Retinal pigment epithelial cell (primary cell): ENCODE data around the gene HOXB1.

Experiments used
- DNase-seq: peaks from one replicate; pipeline ENCODE4 v3.0.0-alpha.2; 2010; ENCODE audit warnings: low read depth
- H3K4me3 ChIP-seq: 2 replicates; pipeline ENCODE4 v1.5.1; 2011; ENCODE audit warnings: mild to moderate bottlenecking, low read length, control low read depth, moderate library complexity
- TF ChIP-seq, protein P1 (sequence below): conservative IDR thresholded peaks from 2 replicates; pipeline ENCODE4 v1.5.1; 2011; ENCODE audit warnings: low read depth, low read length, control low read depth, inconsistent platforms

The HOXB1 gene

DNA sequence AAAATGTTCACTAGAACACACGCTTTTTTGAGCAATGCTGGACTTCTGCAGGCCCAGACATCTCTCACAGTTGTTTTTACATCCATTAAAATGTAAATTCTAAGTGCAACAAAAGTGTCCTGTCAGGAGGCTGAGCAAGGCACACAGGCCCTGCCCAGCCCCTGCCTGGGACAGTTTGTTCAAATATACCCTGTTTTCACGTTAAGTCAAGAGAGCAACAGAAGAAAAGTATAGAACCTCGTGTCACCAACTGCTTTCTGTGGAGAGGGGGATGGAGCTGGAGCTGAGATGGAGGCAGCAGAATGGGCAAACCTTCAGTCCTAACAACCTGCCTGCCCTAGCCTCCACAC, 18.4 kb upstream of the HOXB1 start:
- DNase-seq = no peak
- H3K4me3 ChIP-seq = no peak overlapping the region
- TF ChIP-seq, protein P1, sequence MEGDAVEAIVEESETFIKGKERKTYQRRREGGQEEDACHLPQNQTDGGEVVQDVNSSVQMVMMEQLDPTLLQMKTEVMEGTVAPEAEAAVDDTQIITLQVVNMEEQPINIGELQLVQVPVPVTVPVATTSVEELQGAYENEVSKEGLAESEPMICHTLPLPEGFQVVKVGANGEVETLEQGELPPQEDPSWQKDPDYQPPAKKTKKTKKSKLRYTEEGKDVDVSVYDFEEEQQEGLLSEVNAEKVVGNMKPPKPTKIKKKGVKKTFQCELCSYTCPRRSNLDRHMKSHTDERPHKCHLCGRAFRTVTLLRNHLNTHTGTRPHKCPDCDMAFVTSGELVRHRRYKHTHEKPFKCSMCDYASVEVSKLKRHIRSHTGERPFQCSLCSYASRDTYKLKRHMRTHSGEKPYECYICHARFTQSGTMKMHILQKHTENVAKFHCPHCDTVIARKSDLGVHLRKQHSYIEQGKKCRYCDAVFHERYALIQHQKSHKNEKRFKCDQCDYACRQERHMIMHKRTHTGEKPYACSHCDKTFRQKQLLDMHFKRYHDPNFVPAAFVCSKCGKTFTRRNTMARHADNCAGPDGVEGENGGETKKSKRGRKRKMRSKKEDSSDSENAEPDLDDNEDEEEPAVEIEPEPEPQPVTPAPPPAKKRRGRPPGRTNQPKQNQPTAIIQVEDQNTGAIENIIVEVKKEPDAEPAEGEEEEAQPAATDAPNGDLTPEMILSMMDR = no peak

DNA sequence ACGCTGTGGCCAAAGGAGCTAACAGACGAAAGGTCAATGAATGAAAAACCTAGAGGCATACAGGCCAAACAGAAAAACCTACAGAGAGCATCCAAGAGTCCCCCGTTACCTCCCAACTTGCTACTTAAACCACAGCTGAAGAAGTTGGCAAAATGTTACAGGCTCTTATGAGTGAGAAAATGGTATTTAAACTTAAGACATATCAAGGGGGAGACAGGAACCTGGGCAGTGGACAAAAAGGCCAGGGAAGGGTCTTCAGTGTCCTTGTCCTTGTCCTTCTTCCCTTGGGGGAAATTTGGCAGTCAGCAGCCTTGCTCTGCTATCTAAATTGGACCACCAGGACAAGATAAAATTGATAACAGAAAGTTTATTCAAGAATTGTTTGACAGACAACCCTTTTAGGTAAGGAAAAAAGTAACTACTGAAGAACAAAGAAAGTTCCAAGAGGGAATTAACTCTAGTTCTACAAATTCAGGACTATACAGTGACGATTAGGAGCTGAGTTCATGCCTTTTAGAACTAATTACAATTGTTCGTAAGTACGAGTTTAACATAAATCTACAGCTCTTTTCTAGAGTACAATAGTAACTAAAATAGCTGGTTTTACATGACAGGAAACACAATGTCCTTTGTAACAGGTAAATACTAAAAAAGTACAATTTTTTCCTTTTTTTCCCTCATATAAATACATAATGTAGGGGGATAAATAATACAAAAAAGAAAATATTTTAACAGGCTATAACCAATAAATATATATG, 17.9 kb upstream of the HOXB1 start:
- no peak for DNase-seq
- H3K4me3 ChIP-seq = no peak overlapping the region
- TF ChIP-seq, protein P1 = no peak

DNA sequence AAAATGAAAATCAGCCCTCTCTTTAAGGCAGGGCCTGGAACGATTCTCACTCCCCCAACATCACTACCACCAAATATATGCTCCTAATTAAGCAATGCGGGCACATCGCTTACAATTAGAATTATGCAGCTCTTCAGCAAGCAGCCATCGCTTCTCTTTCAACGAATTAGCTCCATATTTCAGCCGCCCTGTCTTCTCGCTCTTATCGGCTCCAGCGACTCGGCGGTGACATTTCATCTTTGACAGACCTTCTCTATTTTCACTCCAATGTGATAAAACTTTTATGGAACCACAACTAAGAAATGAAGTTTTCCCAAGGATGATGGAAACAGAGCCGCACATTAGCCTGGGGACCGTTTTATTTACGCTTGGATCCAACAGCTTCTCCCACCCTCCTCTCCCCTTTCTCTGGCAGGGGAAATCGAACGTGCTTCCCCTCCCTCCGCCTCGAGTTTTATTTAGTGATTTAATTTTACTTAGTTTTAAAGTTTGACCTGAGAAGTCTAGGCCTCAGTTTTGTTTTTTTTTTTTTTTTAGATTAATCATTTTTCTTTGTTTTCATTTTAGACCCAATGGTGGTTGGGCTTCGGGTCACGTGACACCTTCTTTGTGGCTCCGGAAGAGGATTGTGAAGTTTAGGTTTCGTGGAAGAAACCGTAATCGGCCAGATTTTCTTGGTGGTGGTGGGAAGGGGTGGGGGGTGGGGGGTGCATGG, 17.2 kb upstream of the HOXB1 start:
- DNase-seq = no peak
- no peak overlapping the region for H3K4me3 ChIP-seq
- TF ChIP-seq, protein P1 = no peak

DNA sequence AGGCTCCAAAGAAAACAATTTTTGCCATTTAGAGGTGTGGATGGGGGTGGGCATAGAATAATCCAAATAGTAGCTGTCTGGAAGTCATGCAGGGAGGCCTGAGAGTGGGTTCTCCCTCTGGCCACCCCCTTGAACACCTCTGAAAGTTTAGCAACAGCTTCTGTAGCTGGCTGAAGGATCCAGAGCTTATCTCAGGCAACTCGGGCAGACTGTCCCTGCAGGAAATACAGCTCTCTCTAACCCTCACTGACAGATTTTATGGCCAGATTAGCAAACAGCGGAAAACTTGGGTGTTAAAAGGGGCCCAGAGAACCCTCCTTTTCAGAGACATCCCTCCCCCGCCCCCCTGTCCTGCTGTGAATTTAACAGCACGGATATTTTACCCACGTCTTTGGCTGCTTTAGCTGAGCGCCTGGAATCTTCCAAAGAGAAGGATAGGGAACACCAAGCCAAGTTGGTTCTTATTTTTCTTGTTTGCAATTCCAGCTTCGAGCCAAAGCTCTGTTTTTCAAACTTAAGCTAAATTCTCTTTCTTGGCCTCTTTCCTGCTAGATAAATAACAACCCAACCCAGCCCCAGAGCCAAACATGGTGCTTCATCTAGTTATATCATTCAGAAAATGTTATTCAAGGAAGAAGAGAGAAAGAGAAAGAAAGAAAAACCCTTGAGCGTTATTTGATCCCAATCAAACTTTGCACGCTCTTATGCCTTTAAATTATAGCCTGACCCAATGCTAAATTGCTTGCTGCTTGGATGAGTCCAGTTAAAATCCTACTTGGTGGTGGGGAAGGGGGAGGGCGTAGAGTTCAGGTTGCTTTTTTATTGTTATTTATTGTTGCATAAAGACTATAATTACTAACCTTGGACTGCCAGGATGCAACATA, 16.4 kb upstream of the HOXB1 start:
- H3K4me3 ChIP-seq = no peak overlapping the region
- DNase-seq = no peak
- TF ChIP-seq, protein P1 = no peak

DNA sequence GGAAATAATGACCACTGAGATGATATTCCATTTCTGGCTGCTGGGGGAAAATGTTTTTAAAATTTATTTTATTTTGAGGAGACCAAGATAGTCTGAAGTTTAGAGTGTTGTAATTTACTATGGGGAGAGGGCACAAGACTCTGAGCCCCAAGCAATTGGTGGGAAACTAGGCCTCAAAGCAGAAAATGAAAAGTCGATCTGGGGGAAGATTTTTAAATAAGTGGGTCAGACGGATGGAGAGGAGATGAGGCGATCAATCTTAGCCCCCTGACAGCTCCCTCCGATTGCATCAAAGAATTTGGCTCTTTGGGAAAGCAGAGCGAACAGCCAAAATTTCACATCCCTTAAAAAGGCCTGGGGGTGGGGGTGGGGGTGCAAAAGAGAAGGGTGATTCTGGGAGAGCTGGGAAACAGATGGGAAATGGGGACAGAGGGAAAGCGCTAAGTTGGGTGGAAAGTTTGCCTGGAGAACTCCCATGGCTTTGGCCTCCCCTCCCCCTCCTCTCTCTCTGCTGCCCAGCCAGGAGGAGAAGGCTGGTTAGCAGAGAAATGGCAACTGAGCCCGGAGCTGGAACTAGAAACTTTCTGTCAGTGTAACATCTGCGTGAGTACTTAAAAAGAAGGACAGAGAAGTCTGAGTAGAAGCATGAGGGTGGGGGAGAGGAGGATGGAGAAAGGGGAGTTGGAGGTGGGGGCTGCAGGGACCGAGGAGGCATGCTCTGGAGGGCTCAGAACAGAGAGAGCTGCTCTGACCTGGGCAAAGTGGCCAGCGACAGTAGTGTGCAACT, 15.5 kb upstream of the HOXB1 start:
- DNase-seq = no peak
- H3K4me3 ChIP-seq = no peak overlapping the region
- TF ChIP-seq, protein P1 = no peak

DNA sequence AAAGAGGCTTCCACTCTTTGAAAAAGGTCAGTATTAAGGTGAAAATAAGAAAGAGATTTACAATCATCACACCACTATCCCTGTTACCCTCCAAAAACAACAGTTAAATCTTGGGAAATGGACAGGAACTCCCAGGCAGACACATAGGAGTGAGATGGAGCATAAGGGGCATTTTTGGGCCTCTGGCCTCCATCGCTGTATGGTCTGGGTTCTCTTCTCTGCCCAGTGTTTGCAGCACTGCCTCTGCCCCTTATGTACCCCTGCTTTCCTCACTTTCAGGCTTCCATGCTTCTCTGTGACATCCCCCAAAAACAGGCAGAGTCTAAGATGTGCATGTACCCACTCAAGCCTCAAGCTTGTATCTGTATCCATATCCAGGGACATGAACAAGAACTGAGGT, 14.7 kb upstream of the HOXB1 start:
- no peak overlapping the region for H3K4me3 ChIP-seq
- no peak for DNase-seq
- TF ChIP-seq, protein P1 = no peak
